NOMO-1 treated with dmso at 0.1 percent for 144 hours (cell line): ENCODE data around the gene PRRT1.

Experiments used
- DNase-seq: peaks from one replicate; lab custom pipeline; 2025; ENCODE audit not compliant: unreplicated experiment; lab: John Stamatoyannopoulos, UW

PRRT1 gene

DNA sequence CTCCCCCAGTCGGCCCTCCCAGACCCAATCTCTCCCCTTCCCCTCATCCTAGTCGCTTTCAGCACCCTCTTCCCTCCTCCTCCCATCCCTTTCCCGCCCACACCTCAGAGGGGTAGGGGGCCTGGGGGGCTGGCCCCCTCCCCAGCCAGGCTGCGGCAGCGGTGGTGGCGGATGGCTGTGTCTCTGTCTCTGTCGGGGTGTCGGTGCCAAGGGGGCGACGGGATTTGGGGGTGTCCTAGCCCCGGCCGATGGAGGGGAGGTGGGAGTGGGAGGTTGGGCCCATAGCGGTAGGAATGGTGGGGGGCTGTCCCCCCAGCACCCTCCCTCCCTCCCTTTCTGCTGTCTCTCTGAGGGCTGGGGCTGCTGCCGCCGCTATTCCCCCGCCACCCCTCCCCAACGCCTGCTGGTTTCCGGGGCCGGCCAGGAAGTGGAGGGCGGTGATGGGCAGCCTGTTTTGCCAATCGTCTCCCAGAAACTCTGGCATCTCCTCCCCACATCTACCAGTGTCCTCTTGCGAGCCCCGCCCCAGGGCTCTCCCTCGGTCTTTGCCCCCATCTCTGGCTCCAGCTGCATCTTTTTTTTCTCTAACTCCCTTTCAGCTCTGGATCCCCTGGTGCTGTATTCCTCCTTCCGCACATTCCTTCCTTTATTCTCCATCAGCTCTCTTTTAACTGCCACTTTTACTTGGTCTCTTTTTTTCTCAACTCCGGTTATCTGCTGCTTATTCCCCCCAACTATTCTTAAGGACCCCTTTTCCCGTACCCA, 24.2 kb upstream of the PRRT1 start, which contains the start of gene AGPAT1:
TSS of gene AGPAT1 (minus strand) at position 374 of the 765 bp plus-strand sequence. CDS start 4,588 bp downstream, outside the sequence.
- peak; percentile 95 for DNase-seq

DNA sequence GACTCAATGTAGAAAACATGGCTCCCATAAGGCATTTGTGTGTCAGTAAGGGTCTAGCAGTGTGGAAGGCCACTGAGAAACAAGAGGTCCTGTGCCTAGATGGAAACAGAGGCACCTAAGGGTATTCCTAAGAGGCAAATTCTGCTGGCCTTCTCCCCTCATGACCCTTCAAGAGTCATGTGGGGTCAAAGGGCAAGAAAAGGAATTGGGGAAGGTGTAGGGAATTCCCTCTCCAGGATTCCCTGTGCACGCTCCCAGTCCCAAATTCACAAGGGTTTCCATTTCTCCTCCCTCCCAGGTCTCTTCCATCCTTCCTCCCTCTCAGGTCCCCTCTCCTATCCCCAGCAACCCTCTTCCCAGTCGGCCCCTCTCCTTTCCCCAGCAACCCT, 23.6 kb upstream of the PRRT1 start:
- no peak for DNase-seq

DNA sequence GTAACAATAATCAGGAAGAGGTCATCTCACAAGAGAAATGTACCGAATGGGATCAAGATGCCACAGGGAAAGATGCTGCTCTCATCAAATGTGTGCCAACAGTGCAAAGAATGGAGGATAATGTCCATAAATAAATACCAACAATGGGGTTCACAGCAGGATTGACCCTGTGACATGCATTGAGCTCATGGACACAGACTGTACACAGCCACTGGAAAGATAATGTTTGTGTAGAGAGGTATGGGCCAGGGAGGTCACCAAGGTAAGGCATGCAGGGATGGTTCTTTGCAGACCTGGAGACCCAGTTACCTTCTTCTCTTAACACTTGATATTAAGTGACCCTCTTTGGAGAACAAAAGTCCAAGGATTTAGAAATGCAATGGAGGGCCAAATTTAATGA, 22.7 kb upstream of the PRRT1 start:
- no peak for DNase-seq

DNA sequence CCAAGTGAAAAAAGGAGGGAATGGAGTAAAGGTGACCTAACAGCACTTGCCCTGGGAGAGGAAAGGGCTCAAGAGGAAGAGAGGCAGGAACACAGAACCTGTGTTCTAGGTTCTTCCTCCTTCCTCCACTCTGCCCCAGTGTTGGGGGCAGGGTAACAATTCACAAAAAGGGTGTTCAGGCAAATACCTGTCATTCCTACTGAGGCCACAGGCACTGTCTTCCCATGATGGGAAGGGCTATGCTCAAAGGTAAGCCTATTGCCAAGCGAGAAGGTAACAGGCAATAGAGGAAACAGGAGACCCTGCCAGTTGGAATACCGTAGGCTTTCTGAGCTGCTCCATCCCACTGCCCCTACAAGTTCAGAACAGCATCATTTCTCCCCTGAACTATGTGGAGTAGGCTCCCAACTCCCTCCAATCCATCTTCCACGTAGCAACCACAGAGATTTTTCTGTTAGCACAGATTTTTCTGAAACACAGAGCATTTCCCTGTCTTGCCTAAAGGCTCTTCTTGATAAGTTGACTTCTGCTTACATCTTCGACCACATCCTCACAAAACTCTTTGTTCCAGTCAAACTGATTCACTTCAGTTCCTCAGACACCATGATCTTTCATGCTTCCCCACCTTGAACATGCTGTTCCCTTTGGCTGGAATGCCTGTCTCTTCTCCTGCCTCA, 21.4 kb upstream of the PRRT1 start:
- DNase-seq = no peak

DNA sequence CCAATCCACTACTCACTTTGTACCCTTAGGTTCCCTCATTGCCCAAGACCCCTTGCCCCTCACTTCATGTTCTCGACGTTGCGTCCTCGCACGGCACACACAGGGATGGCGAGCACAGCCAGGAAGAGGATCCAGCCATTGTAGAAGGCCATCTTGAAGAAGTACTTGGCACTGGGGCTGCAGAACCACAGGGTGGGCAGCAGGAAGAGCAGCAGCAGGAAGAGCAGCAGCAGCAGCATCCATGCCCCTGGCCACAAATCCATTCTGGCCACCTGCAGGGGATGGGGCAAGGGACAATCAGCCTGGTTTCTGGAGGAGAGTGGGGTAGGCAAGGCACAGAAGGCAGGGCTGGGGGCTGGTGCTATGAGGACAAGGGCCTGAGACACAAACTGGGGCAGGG, 19.5 kb upstream of the PRRT1 start:
- no peak for DNase-seq

DNA sequence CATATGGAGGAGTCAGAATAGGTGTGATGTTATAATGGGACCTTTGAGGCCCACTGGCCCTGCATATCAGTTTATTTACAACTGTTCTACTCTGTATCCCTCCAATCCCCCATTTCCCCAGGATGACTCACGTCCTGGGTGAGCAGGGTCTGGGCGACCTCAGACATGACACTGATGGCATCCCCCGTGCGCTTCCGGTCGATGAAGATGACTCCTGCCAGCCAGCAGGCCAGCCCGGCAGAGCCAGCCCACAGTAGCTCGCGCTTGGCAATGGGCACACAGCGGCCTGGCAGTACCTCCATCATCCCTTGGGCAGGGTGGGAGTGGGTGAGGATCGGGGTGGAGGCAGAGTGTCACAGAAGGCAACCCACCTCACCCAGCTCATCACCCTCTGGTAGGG, 18.6 kb upstream of the PRRT1 start:
- no peak for DNase-seq

DNA sequence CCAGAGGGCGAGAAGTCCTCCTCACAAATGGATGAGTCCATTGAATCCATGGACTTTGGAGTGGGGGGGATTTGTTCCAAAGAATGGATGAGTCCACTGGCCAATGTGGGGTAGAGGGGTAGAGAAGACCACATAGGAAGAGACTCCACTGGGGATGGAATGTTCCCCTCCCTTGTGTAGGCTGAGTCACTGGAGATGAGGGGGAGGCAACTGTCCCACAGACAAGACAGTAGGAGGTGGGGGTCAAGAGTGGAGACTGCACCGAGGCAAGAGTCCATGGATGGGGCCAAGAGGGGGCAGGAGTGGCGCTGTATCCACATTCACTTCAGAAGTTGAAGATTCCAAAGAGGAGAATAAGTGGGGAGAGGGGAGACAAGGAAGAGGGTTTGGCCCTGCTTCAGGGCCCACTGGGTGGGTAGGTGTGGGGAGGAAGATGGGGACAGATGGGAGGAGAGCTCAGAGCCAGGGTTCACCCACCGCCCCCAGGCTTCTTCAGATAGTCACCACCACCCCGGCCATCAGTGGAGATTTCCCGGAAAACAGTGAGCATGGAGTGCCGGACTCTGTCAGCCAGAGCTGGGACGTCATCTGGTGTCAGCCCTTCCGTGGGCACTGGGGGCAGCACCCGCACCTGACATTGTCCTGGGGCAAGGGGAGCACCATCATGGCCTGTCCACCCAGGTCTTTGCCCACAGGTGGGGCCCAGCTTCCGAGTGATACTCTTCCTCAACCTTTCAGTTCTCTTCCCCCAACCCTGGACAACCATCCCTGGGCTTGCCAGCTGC, 17.3 kb upstream of the PRRT1 start:
- no peak for DNase-seq

DNA sequence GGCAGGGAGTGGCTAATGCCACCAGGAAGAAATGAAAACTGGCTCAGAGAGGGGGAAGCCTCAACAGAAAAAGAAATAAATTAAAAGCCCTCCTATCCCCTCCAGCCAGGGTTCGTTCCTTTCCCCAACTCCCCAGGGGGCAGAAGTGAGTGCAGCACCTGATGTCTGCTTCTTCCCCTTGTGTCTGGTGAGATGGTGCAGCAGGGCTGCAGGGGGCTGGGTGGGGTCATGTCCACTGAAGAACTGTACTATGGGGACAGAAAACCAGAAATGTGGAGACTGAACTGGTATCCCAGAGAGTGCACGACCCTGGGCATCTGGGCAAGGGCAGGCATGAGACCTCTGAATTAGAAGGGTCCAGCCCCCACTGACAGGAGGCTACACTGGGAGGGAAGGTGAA, 16.6 kb upstream of the PRRT1 start:
- DNase-seq = no peak

DNA sequence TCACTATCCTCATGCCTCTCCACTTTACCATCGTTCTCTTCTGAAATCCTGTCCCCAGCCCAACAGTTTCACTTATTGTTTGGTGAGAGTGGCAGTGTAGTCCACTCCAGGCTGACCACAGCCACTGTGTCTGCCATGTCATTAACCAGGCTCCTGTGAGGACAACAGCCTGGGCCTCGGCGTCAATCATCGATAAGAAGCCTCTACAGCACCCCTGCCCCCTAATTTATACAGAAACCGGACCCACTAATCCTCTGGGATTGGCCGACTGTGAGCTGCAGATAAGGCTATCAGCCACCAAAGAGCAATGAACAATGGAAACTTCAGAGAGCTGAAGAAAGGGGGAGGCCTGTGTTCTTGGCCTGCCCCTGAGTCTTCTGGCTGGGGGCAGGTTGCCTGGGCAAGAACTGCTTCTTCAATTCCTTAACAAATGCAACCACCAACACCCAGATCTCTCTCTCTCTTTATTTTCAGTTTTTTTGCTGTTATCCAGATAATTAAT, 16.1 kb upstream of the PRRT1 start:
- no peak for DNase-seq

DNA sequence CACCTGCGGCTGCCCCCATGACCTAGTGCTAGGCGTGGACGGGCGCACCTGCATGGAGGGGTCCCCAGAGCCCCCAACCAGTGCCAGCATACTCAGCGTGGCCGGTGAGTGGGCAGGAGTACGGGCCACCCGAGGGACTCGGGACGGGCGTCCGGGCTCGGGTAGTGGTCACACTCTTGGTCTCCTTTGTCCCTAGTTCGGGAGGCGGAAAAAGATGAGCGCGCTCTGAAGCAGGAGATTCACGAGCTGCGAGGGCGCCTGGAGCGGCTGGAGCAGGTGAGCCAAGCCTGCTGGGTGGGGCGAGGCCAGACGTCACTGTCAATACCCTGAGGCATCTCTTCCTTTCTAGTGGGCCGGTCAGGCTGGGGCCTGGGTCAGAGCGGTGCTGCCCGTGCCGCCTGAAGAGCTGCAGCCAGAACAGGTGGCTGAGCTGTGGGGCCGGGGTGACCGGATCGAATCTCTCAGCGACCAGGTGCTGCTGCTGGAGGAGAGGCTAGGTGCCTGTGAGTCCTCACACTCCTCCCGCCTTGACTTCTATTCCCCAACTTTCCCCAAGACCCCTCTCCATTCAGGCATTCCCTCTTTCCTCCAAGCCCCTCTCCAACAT, 15.5 kb upstream of the PRRT1 start:
- DNase-seq = no peak

DNA sequence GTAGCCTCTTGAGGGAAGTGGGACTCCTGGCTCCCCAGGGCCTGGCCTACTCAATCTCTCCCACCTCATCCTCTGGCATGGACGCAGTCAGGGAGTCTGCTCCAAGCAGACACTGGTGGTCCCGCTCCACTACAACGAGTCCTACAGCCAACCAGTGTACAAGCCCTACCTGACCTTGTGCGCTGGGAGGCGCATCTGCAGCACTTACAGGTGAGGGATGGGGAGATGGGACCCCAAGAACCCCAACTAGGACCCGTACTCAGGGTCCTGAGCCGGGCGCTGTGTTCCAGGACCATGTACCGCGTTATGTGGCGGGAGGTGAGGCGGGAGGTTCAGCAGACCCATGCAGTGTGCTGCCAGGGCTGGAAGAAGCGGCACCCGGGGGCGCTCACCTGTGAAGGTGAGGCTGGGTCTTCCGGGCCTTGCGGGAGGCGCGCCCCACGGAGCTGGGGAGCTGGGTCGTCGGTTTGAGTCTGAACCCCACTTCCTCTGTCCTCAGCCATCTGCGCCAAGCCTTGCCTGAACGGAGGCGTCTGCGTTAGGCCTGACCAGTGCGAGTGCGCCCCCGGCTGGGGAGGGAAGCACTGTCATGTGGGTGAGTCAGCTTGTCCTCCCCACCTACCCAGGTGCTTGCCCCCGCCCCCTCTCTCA, 14.8 kb upstream of the PRRT1 start:
- DNase-seq = no peak

DNA sequence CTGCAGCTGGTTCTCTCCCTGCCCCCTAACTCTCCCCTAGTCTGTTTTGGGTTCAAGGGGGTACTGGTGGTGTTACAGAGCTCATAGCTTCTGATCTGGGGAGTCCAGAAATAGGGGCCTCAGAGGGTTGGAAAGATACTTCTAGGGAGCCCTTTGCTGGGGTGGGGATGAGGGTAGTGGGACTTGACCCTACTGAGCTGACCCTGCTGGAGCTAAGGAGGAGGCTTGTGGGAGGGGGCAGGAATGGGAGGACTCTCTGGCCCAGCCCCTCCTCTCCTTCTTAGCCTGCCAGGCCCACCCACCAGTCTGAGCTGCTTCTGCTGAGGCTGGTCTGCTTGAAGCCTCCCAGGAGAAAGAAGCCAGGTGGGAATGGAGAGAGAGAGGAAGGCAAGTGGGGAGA, 12.6 kb upstream of the PRRT1 start, which contains the start of gene EGFL8:
TSS of gene EGFL8 (plus strand) at position 301 of the 400 bp plus-strand sequence. CDS start 1,571 bp downstream, outside the sequence.
- no peak for DNase-seq

DNA sequence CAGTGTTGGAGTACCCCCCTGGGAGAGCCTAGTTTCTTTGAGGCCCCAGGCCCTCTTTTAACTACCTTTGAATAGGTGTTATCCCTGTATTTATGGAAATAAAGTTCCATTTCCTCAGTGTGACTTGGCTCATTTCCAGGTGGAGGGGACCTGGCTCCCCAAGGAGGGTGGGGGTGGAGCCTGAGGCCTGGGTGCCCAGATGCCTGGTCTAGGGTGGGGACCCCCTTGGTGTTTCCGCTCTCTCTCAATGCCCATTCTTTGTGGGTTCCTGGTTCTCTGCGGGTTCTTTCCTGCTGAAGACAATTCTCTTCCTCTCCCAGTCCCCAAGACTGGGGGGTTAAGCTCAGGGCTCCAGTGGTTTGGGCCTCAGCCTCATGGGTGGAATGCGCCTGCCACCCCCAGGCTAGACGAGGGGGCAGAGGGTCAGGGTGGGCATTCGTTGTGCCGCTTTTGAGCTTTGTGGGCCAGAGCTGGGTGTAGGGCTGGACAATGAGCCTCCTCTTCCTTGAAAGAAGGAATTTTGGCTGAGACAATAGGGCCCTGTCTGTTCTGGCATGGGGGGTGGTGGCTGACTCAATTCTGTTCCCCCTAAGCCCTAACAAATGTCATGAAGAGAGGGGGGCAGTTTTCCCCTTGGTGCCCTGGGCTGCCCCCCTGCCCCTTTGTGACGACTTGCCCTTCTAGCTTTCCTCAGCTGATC, 12.0 kb upstream of the PRRT1 start:
- DNase-seq = no peak

DNA sequence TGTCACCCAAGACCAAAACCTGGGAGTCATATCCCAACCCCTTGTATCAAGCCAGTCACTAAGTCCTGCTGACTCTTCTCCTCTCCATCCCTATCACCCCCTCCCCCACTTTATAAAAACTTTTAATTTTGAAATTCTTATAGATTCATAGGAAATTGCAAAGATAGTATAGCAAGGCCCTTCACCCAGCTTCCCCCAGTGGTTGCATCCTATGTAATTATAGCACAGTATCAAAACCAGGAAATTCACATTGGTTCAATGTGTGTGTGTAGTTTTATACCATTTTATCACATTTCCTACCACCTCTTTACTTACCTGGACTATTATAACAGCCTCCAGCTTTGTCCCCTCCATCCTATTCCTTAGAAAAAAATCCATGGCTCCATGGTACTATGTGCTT, 6.3 kb upstream of the PRRT1 start:
- no peak for DNase-seq

DNA sequence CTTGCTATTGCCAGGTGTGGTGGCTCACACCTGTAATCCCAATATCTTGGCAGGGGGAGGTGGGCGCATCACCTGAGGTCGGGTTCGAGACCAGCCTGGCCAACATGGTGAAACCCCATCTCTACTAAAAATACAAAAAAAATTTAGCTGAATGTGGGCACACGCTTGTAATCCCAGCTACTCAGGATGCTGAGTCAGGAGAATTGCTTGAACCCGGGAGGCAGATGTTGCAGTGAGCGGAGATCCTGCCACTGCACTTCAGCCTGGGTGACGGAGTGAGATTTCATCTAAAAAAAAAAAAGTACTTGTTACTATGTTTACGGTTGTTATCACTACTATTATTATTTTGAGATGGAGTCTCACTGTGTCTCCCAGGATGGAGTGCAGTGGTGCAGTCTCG, 5.2 kb upstream of the PRRT1 start:
- DNase-seq = no peak

DNA sequence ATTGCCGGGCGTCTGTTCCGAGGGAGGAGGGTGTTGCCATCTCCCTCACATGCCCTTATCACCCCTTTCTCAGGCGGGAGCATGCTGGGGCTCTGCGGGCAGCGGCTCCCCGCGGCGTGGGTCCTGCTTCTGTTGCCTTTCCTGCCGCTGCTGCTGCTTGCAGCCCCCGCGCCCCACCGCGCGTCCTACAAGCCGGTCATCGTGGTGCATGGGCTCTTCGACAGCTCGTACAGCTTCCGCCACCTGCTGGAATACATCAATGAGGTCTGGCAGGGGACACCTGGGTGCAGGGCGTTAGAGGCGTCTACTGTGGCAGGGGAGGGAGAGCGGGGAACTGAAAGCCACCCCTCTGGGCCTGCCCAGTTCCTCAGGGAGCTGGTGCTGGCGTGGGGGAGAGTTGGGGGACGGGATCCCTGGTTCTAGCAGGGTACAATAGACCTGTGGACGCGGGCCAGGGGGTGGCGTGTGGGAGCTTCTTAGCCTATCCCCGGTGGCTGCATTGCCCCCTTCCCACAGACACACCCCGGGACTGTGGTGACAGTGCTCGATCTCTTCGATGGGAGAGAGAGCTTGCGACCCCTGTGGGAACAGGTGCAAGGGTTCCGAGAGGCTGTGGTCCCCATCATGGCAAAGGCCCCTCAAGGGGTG, 2.9 kb upstream of the PRRT1 start:
- DNase-seq = peak; percentile 1

DNA sequence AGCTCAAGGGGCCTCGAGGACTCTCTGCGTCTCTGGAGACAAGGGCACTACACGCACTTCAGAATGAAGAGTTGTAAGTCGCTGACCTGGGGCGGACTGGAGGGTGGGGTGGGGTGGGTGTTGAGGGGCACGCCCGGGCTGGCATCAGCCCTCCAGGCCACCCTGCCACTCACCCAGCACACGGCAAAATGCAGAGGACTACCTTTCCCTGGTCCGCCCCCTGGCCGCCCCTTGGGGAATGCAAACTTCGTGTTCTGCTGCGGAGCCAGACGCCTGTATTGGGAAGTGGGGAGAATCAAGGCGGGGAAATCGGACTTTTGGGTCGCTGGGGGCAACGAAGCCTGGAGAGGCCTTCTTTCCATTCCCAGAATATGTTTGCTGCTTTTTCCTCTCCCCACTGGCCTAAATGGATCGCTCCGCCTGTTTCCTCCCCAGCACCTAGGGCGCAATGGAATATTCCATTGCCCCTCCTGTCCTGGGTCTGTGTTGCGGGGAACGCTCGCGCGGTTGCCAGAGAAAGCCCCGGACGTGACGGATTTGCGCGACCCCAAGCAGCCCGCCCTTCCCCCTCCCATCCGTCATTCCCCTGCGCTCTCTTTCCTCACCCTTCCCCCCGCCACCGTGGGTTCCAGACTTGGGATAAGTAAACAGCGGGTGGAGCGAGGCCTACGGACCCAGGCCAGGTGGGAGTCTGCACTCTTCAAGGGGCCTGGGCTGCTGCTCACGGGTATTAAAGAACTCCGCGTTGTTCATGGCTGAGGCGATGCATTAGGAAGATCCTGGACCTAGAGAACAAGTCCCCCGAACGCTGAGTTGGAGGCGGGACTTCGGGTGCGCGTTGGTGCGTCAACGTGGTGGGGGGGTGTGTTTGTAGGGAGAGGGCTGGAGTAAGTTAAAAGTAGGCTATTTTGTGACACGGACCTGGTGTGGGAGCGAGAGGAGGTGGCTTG, 2.1 kb upstream of the PRRT1 start, which contains the start of gene PPT2:
TSS of gene PPT2 (plus strand) at position 578 of the 950 bp plus-strand sequence. CDS start 454 bp downstream, outside the sequence.
- DNase-seq = peak; percentile 67
